Hepatocyte (in vitro differentiated cells): ENCODE results near the gene AGBL4. TPM values are rescaled to one million over a fixed set of nuclear protein-coding genes. Genes with fewer than 3 reads are reported as not detected.

ENCODE experiments used
- DNase-seq: peaks from one replicate; pipeline ENCODE4 v3.0.0-alpha.2; 2016; ENCODE audit warnings: low spot score
- H2AFZ ChIP-seq: fragments of 200-600 bp; sonication (generic); 2 replicates; pipeline ENCODE4 v1.6.0; 2016; ENCODE audit warnings: antibody characterized with exemption, mild to moderate bottlenecking
- H3K27ac ChIP-seq: fragments of 200-600 bp; sonication (generic); 2 replicates; pipeline ENCODE4 v1.5.1; 2016; ENCODE audit warnings: mild to moderate bottlenecking
- H3K27me3 ChIP-seq: fragments of 200-600 bp; sonication (generic); 2 replicates; pipeline ENCODE4 v1.6.1; 2016
- H3K36me3 ChIP-seq: fragments of 200-600 bp; sonication (generic); replicated peaks from 2 replicates; pipeline ENCODE4 v1.5.1; 2016; ENCODE audit warnings: low read depth; ENCODE audit not compliant: insufficient read depth
- H3K4me1 ChIP-seq: fragments of 200-600 bp; sonication (generic); 2 replicates; pipeline ENCODE4 v1.5.1; 2016; ENCODE audit warnings: mild to moderate bottlenecking, moderate library complexity; ENCODE audit not compliant: insufficient read depth
- H3K4me2 ChIP-seq: fragments of 200-600 bp; sonication (generic); 2 replicates; pipeline ENCODE4 v1.6.0; 2016
- H3K4me3 ChIP-seq: fragments of 200-600 bp; sonication (generic); 2 replicates; pipeline ENCODE4 v1.5.1; 2016; ENCODE audit warnings: mild to moderate bottlenecking
- H3K79me2 ChIP-seq: fragments of 200-600 bp; sonication (generic); 2 replicates; pipeline ENCODE4 v1.6.0; 2017; ENCODE audit warnings: mild to moderate bottlenecking
- H3K9me2 ChIP-seq: fragments of 200-600 bp; sonication (generic); replicated peaks from 2 replicates; pipeline ENCODE4 v1.6.0; 2017; ENCODE audit warnings: mild to moderate bottlenecking; ENCODE audit not compliant: insufficient read depth
- H3K9me3 ChIP-seq: fragments of 200-600 bp; sonication (generic); 2 replicates; pipeline ENCODE4 v1.5.1; 2016; ENCODE audit warnings: low read depth, mild to moderate bottlenecking
- H4K20me1 ChIP-seq: fragments of 200-600 bp; sonication (generic); 2 replicates; pipeline ENCODE4 v1.6.0; 2016; ENCODE audit warnings: mild to moderate bottlenecking; ENCODE audit not compliant: insufficient read depth, poor library complexity, severe bottlenecking
- EZH2 ChIP-seq: fragments of 200-600 bp; sonication (generic); IDR thresholded peaks from 2 replicates; pipeline ENCODE4 v1.6.1; 2016; ENCODE audit warnings: antibody characterized with exemption, mild to moderate bottlenecking, borderline replicate concordance
- EZH2phosphoT487 ChIP-seq: fragments of 200-600 bp; sonication (generic); IDR thresholded peaks from one replicate; pipeline ENCODE4 v1.6.1; 2018; ENCODE audit warnings: antibody characterized with exemption, mild to moderate bottlenecking, low read depth, moderate library complexity; ENCODE audit not compliant: unreplicated experiment, severe bottlenecking
- WGBS: methylation state at CpG from one replicate; pipeline ENCODE4 v1.1.6; 2016; ENCODE audit warnings: low lambda C conversion rate; ENCODE audit errors: missing lambda C conversion rate; 5-methylcytosine and 5-hydroxymethylcytosine counted together
- polyA plus RNA-seq: library from polyadenylated mRNA; unstranded; fragments of >200 nt; fragmentation: Nextera tagmentation; extraction: Ambion mirVana; gene quantifications from 2 replicates; pipeline ENCODE4 v1.2.1, GENCODE V29; 2016
- total RNA-seq: library from RNA; depleted of rRNA; stranded (reverse); fragments of >200 nt; gene quantifications from 2 replicates; pipeline ENCODE4 v1.2.3, GENCODE V29; 2014
- TF ChIP-seq, protein P1 (sequence below): fragments of 200-600 bp; sonication (generic); IDR thresholded peaks from 2 replicates; pipeline ENCODE4 v1.5.1; 2016; ENCODE audit warnings: antibody characterized with exemption, mild to moderate bottlenecking; ENCODE audit not compliant: poor library complexity

The AGBL4 gene
- total and polyA plus RNA-seq, 2 experiments from 2014 or later, result 0.50 to 0.73 TPM

DNA sequence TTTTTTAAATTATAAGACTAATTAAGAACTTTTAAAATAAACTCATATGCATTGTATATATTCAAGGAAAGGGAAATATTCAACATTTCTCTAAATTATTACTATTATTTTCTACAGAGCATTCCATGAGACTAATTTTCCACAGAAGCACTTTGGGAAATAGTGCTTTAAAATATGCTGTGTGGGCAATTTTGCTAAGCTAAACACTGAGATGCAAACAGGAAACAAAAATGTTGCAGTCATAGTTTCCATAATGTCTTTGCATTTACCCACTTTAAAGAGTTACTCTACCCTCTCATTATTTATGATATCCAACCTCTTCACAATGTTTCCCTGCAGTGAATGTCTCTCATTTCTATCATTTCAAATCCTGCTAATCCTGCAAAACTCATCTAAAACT, 977.4 kb downstream of the AGBL4 start:
- H3K4me1 ChIP-seq, result no peaks in the 10 kb centered on the region
- H3K27ac ChIP-seq, result no peak overlapping the region
- no peaks in the 10 kb centered on the region for H3K9me3 ChIP-seq
- no peak overlapping the region for H3K4me2 ChIP-seq
- no peaks in the 10 kb centered on the region for H3K36me3 ChIP-seq
- no peaks in the 10 kb centered on the region for H3K9me2 ChIP-seq
- no peak overlapping the region for H3K4me3 ChIP-seq
- H3K27me3 ChIP-seq, result no peaks in the 10 kb centered on the region
- H3K79me2 ChIP-seq, result no peaks in the 10 kb centered on the region
- no peak for TF ChIP-seq EZH2phosphoT487
- no peak for TF ChIP-seq EZH2
- TF ChIP-seq, protein P1, sequence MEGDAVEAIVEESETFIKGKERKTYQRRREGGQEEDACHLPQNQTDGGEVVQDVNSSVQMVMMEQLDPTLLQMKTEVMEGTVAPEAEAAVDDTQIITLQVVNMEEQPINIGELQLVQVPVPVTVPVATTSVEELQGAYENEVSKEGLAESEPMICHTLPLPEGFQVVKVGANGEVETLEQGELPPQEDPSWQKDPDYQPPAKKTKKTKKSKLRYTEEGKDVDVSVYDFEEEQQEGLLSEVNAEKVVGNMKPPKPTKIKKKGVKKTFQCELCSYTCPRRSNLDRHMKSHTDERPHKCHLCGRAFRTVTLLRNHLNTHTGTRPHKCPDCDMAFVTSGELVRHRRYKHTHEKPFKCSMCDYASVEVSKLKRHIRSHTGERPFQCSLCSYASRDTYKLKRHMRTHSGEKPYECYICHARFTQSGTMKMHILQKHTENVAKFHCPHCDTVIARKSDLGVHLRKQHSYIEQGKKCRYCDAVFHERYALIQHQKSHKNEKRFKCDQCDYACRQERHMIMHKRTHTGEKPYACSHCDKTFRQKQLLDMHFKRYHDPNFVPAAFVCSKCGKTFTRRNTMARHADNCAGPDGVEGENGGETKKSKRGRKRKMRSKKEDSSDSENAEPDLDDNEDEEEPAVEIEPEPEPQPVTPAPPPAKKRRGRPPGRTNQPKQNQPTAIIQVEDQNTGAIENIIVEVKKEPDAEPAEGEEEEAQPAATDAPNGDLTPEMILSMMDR, result no peak
- H2AFZ ChIP-seq, result no peak overlapping the region
- no peak for DNase-seq
- no peaks in the 10 kb centered on the region for H4K20me1 ChIP-seq

DNA sequence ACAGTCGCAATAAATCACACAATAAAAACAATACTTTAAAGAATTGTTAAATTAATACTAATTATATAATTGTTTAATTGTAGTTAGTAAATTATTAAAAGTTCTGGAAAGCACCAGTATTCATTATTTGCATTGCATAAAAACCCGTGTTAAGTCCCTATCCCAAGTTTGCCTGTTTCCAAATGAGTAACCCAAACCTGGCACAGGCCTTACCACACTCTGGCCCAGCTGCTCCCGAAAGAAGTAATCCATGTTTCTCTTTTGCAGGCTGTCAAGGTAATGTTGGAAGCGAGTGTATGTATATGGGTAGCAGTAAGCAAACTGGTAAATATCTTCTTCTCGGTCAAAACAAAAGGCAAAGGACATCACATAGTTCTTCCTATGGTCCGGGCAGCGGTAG, 978.4 kb downstream of the AGBL4 start:
- H3K9me3 ChIP-seq, result no peaks in the 10 kb centered on the region

DNA sequence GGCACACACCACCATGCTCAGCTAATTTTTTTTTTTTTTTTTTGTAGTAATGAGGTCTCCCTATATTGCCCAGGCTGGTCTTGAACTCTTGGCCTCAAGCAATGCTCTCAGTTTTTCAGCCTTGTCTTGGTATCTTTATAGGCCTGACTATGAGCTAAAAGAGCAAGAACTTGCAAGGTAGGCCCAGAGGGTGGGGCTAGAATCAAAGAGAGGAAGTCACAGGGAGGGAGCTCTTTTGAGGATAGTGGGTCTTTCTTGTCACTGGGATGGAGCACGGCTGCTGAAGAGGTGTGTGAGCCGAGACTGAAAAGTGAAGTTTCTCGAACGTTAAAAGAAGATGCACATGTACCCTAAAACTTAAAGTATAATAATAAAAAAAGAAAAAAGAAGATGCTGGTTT, 987.1 kb downstream of the AGBL4 start:
- Histone ChIP-seq H3K9me2 (no peaks in the 10 kb centered on the region), H4K20me1 (no peaks in the 10 kb centered on the region)
- 83% methylated on average over 4 of the region's 4 CpGs for WGBS

More for the DNA sequence above, 978.4 kb downstream of the AGBL4 start:
- Histone ChIP-seq H2AFZ (no peak overlapping the region), H3K4me2 (no peak overlapping the region), H3K79me2 (no peaks in the 10 kb centered on the region), H3K9me2 (no peaks in the 10 kb centered on the region), H3K4me3 (no peak overlapping the region), H4K20me1 (no peaks in the 10 kb centered on the region), H3K4me1 (no peaks in the 10 kb centered on the region), H3K27ac (no peak overlapping the region), H3K36me3 (no peaks in the 10 kb centered on the region), H3K27me3 (no peaks in the 10 kb centered on the region)
- no peak for TF ChIP-seq EZH2phosphoT487
- no peak for TF ChIP-seq EZH2
- TF ChIP-seq, protein P1, result no peak
- DNase-seq, result no peak
- 61% methylated on average over 7 of the region's 7 CpGs for WGBS

More for the DNA sequence above, 987.1 kb downstream of the AGBL4 start:
- H2AFZ ChIP-seq, result no peak overlapping the region
- H3K79me2 ChIP-seq, result no peaks in the 10 kb centered on the region
- no peak for DNase-seq
- H3K27ac ChIP-seq, result no peak overlapping the region
- no peaks in the 10 kb centered on the region for H3K36me3 ChIP-seq
- TF ChIP-seq EZH2, result no peak
- TF ChIP-seq, protein P1, result no peak
- TF ChIP-seq EZH2phosphoT487, result no peak
- H3K4me2 ChIP-seq, result no peak overlapping the region
- no peaks in the 10 kb centered on the region for H3K27me3 ChIP-seq
- H3K4me1 ChIP-seq, result no peaks in the 10 kb centered on the region
- H3K4me3 ChIP-seq, result no peak overlapping the region
- H3K9me3 ChIP-seq, result peaks cover 3% of the 10 kb centered on the region
